Left ventricle myocardium superior (tissue), 1 donor: ENCODE results near the gene ANKRD18A. TPM values are rescaled to one million over a fixed set of nuclear protein-coding genes. Genes with fewer than 3 reads are reported as not detected.
A peak's percentile ranks its signal among the peaks of the same experiment; 100 is the strongest.
"Not testable (repeated sequence)": the region's sequence is repeated elsewhere in the genome, so short reads cannot be mapped to it uniquely, and the experiment has no call there.

Source experiments
- ATAC-seq: fragments of 200-7000 bp; cut with Tn5 transposase; one replicate; pipeline ENCODE4 v1.9.1; 2020; ENCODE audit warnings: mild to moderate bottlenecking, moderate library complexity
- DNase-seq: peaks from one replicate; pipeline ENCODE4 v3.0.0-alpha.2; 2020
- intact Hi-C: fragments of 100-400 bp; cut with micrococcal nuclease; formaldehyde crosslinking; loops from one replicate; pipeline ENCODE4 v1.11.0; 2022
- total RNA-seq: library from RNA; stranded (reverse); fragmentation: NEBNext Ultra II Directional; extraction: Animal tissue kit (Norgen Biotek cat#: 25700); gene quantifications from one replicate; pipeline ENCODE4 v1.2.1, GENCODE V29; 2021
- donor health status: DM: no; HTN: yes; CAD: no; lungs with severe emphysema.

ANKRD18A gene
- total RNA-seq, 1 donor from 2014 or later = 1.4 TPM

- DNase-seq (no peak), ATAC-seq (no peak)
- intact Hi-C loops = no loop called here
These were observed 18.6 kb upstream of the ANKRD18A start for GRCh38 chr9:38638881-38639576.

- intact Hi-C loops = no loop called here
- ATAC-seq (no peak), DNase-seq (no peak)
These were observed 13.9 kb upstream of the ANKRD18A start for GRCh38 chr9:38634315-38634714.

DNA sequence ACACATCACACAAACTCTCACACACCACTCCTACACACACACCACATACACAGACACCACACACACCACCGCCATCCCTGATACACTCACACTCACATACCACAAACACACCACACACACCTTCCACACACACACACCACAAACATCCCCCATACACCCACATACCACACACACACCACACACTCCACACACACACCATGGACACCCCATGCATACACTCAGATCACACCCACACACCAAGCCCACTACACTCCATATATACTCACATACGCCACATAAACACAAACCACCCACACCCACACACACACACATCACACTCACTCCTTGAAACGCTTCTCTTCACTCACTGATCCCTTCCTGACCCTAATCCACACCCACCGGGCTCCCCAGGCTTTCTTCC, 9.1 kb upstream of the ANKRD18A start:
- intact Hi-C loops = no loop called here
- ATAC-seq = no peak
- no peak for DNase-seq

DNA sequence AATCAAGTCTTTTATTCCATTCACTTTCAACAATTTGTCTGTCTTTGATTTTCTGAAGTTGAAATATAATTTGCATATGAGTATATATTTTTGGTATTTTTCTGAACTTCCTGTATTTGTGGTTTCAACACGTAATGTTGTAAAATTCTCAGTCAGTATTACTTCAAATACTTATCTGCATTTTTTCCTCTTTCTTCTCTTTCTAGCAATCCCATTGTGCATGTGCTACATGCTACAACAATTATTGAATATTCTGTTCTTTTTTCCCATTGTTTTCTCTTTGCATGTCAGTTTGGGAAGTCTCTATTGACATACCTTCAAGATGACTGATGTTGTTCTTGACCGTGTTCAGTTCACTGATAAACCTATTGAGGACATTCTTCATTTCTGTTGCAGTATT, 5.6 kb upstream of the ANKRD18A start:
- no peak for DNase-seq
- no peak for ATAC-seq
- intact Hi-C loops = no loop called here

DNA sequence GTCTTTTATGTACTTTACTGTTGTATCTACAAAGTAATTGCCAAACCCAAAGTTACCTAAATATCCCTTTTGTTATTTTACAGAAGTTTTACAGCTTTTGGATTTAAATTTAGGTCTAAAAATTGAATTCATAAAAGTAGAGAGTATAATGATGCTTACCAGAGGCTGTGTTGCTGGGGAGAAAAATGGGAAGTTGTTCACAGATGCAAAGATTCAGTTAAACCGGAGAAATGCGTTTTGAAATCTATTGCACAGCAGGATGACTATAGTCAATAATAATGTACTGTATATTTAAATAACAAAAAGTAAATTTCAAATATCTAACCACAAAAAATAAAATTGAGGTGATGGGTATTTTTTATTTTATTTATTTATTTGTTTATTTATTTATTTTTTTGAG, 2.6 kb upstream of the ANKRD18A start:
- DNase-seq (no peak), ATAC-seq (no peak)
- intact Hi-C loops = no loop called here

DNA sequence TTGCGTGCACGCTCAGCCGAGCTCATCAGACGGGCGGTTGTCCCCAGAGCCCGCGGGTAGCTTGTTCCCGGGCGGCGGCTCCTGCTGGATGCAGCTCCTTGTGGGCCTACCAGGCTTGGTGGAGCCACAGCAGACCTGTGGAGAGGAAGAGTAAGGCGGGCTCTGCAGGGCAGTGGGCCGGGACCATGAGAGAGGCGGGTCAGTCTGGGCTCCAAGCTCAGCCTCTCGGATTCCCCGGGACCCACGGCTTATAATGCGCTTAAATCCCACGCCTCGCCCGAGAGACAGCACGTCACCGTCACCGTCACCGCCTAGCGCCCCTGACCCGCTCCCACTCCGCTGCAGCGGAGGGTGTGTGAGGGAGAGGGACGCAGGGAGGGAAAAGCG, 1.9 kb upstream of the ANKRD18A start:
- DNase-seq (peak; percentile 45), ATAC-seq (peak; percentile 39)
- intact Hi-C loops = no loop called here

DNA sequence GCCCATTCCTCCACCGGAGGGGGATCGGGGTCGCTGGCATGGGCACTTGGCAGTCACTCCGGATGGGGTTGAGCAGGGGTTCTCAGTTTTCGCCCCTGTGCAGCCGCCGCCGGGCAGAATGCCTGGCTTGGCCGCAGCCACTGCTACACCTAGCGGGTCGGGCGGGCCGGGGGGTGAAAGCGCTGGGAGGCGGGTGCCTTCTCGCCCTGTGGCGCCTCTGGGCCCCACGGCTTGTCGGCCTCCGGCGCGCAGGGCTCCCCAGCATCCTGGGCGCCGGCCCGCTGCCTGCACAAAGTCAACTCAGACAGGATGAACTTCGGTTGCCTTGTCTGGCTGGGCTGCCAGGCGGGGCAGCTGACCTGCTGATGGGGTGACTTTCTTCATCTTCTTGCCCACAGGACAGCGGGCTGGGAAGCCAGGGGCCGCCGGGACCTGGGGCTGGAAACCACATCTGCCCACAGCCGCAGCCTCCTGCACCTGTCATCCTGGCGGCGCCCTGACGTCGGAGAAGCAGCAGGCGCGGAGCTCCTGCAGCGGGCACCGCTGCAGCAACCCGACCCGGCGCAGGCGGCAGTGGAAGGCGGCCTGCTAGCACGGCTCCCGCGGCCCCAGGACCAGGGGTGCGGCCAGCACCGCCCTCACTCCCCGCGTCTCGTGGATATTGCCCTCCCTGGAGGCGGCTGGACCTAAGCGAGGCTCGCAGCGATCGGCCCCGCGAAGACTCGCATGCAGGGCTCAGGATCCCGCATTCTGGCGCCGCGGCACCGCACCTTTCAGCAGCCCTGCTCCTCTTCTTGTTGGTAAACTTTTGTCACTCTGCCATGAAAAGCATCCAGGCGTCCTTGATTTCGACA, 1.3 kb upstream of the ANKRD18A start:
- intact Hi-C loops = no loop called here
- DNase-seq (peak; percentile 46), ATAC-seq (peak; percentile 55)

DNA sequence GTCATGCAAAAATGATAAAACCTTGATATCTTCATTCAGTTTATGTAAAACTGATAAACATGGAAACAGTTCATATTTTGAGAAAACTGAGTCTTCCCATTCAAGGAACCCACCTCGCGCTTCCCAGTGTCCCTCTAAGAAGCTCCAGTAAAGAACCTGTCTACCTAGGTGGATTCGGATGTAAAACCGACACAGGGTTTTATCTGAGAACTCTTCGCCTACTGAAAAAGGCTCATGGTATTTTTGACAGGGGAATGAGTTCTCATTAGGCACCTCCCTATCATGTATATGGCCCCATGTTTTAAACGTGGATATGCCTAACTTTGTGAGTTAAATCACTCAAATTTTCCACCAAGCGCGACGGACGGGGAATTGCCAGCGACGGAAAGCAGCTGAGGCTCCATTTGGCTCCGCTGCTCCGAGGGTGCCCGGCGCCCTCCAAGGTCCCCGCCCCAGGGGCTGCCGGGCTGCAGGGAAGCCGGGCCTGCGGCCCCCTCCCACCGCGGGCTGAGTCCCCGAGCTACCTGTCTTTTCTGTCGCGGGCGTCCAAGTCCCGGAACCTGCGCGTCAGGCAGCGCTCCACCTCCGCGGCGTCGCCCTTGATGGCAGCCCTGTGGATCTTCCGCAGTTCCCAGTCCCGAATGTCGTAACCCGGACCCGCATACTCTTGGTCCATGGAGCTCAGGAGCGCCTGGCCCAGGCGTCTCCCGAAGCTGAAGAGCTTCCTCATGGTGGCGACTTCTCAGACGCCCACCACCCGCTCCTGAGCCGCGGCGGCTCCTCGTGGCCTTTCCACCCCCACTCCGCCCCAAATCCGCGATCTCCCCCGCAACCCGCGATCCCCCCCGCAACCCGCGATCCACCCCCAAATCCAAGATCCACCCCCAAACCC, 594 bp downstream of the ANKRD18A start:
- ATAC-seq = peak; percentile 17
- peak; percentile 35 for DNase-seq
- intact Hi-C loops = no loop called here

GRCh38 chr9:38598029-38598745, 22.2 kb downstream of the ANKRD18A start:
- DNase-seq, ATAC-seq, intact Hi-C loops: not testable (repeated sequence)

DNA sequence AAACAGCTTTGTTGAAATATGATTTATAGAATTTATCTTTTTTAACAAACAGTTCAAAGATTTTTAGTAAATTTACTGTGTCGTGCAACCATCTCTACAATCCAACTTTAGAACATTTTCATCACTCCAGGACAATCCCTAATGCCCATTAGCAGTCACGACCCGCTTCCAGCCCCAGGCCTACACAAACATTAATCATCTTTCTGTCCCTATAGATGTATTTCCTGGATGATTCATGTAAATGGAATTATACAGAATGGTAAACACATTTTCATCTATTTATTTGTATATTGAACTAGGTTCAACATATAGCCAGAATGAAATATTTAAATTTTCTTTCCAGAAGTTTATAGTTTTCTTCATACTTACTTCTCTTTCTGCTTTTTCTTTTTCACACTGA, 25.3 kb downstream of the ANKRD18A start:
- intact Hi-C loops, DNase-seq, ATAC-seq: not testable (repeated sequence)

DNA sequence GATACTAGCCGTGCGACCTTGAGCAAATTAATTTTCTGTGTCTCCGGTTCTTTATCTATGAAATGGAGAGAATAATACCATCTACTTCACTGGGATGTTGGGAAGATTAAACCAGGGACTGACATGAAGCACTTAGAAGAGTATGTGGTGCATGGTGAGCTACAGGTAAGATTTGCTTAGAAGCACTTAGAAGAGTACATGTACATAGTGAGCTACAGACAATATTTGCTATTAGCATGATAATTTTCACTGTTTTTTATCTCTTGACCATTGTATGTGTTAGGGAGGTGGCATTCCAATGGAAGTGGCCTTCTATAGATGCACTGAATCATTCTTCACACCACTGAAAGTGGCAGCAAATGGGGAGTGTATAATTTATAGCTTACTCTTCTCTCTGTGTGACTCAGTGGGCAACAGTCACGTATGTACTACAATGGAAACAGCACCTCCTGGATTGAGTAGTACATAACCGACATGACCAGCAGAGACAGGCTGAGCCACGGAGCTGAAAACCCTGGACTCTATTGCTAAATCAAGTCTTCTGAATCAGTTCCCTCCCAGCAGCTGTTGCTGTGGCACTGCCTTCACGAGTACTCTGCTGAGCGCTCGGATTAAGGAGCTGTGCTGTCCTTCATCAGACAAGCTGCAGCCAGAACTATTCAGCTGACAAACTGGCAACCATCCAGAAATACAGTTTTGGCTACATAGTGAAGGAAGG, 28.9 kb downstream of the ANKRD18A start:
- DNase-seq, intact Hi-C loops: not testable (repeated sequence)
- peak; percentile 86 for ATAC-seq

GRCh38 chr9:38583765-38584164, 36.6 kb downstream of the ANKRD18A start:
- intact Hi-C loops, ATAC-seq: not testable (repeated sequence)

GRCh38 chr9:38580112-38580511, 40.3 kb downstream of the ANKRD18A start:
- ATAC-seq, intact Hi-C loops, DNase-seq: not testable (repeated sequence)

More at GRCh38 chr9:38583765-38584164, 36.6 kb downstream of the ANKRD18A start:
- not testable (repeated sequence) for DNase-seq

DNA sequence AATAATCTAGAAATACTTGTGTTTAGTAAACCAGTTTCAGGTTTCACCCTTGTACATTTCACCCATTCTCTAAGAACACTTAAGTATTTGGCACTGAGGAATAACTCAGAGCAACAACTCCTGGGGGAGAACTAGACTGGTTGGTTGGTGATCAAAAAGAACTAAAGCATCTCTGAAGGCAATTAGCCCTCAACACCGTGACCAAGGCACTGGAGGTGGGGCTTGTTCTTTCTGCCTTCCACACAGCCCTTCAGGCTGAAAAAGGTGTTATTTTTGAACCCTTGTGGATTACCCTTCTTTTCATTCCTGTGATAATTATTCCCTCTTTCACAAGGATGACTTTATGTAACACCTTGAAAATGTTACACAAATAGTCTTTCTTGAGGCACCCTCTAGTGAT, 44.2 kb downstream of the ANKRD18A start:
- intact Hi-C loops, DNase-seq, ATAC-seq: not testable (repeated sequence)

DNA sequence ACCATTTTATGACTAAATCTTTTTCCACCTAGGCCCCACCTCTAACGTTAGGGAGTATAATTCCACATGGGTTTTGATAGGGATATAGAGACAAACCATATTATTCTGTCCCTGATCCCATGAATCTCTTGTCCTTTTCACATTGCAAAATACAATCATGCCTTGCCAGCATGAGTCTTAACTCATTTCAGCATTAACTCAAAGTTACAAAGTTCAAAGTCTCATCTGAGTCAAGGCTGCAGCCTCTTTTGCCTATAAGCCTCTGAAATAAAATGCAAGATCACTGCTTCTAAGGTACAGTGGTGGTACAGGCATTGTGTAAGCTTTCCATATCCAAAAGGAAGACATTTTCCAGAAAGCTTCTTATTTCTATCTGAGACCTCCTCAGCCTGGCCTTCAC, 54.3 kb downstream of the ANKRD18A start:
- ATAC-seq, intact Hi-C loops, DNase-seq: not testable (repeated sequence)

- DNase-seq, ATAC-seq, intact Hi-C loops: not testable (repeated sequence)
These were observed 55.2 kb downstream of the ANKRD18A start for GRCh38 chr9:38565178-38565577.

GRCh38 chr9:38563911-38564310, 56.5 kb downstream of the ANKRD18A start:
- DNase-seq, ATAC-seq, intact Hi-C loops: not testable (repeated sequence)

GRCh38 chr9:38561134-38561533, 59.3 kb downstream of the ANKRD18A start:
- ATAC-seq, intact Hi-C loops, DNase-seq: not testable (repeated sequence)
